T-helper 22 cell (primary cell): ENCODE results near the gene GOLGA8G.
"Not testable (repeated sequence)": the region's sequence is repeated elsewhere in the genome, so short reads cannot be mapped to it uniquely, and the experiment has no call there.

Experiments
- DNase-seq: peaks from one replicate; pipeline ENCODE4 v3.0.0-alpha.2; 2020; ENCODE audit warnings: low read depth

Gene GOLGA8G, protein sequence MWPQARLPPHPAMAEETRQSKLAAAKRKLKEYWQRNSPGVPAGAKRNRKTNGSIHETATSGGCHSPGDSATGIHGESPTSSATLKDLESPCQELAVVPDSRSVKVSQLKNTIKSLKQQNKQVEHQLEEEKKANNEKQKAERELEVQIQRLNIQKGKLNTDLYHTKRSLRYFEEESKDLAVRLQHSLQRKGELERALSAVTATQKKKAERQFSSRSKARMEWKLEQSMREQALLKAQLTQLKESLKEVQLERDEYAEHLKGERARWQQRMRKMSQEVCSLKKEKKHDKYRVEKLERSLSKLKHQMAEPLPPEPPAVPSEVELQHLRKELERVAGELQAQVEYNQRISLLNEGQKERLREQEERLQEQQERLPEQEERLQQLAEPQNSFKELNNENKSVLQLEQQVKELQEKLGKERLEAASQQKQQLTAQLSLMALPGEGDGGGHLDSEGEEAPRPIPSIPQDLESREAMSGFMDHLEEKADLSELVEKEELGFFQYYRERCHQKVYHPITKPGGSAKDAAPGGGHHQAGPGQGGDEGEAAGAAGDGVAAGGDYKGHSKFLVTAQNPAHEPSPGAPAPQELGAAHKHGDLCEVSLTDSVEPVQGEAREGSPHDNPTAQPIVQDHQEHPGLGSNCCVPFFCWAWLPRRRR

DNA sequence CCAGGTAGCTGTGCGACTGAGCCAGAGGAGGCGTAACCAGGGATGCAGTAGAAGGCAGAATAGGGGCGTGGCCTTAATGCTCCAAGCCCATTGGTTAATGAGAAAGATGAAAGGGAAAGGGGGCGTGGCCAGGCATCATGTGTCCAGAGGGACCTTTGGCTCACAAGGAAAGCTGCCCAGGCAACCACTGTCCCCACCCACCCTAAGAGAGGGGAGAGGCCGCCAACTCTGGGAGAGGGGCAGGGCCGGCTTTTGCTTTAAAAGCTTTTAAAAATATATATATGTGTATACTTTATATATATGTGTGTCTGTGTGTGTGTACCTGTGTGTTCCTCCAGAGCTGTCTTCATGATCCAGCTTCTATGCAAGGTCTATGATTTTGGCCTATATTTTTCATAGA lies at the start of gene GOLGA8G:
Gene GOLGA8G, minus strand, starts transcription at position 18 of the 400 bp plus-strand sequence. CDS start 62 bp downstream, outside the sequence.
- not testable (repeated sequence) for DNase-seq

DNA sequence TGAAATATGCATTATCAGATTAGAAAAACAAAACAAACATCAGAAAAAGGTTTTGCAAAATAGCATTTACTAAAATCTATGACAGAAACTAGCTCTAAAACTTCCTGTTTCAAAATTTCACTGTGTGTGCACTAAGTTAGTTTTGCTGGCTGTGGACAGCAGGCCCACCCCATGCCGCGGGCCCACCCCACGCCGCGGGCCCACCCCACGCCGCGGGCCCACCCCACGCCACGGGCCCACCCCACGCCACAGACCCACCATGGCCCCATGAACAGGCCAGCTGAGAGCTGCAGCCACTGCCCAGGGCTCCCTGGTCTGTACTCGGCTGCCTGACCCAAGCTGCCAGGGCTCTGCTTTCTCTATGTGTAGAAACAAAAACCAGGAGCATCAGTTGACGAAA lies 40.6 kb upstream of the GOLGA8G start:
- not testable (repeated sequence) for DNase-seq

DNA sequence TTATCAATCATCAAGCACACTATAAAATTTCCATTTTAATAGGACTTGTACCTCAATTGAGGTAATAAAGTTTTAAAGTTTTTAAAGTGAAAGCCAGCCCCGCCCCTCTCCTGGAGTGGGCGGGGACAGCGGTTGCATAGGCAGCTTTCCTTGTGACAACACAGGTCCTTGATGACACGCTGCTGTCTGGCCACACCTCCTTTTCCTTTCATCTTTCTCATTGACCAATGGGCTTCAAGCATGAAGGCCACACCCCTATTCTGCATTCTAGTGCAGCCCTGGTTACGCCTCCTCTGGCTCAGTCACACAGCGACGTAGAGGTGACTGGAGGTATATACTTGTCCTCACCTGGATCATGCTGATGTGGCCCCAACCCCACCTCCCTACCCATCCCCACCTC lies 20.5 kb upstream of the GOLGA8G start, which contains the start of gene GOLGA6L25:
Gene GOLGA6L25, plus strand, starts transcription at position 301 of the 400 bp plus-strand sequence. Its CDS starts 61 bp downstream, at position 362.
- not testable (repeated sequence) for DNase-seq

DNA sequence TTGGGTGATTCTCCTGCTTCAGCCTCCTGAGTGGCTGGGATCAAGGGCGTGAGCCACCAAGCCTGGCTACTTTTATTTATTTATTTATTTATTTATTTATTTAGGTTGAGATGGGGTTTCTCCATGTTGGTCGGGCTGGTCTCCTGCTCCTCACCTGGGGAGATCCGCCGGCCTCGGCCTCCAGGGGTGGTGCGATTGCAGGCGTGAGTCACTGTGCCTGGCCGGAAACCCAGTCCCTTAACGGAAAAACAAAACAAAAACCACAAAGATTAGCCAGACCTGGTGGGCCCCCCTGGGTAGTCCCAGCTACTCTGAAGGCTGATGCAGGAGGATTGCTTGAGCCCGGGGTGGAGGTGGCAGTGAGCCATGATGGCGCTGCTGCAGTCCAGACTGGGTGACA lies 17.6 kb downstream of the GOLGA8G start:
- DNase-seq = not testable (repeated sequence)

DNA sequence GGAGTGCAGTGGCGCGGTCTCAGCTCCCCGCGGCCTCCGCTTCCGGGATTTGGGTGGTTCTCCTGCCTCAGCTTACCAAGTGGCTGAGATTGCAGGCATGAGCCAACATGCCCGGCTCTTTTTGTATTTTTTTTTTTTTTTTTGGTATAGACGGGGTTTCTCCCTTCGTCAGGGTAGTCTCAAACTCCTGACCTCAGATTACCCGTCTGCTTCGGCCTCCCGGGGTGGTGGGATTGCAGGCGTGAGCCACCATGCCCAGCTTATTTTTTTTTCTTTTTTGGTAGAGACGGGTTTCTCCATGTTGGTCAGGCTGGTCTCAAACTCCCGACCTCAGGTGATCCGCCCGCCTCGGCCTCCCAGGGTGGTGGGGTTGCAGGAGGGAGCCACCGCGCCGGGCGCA lies 18.6 kb downstream of the GOLGA8G start:
- not testable (repeated sequence) for DNase-seq

DNA sequence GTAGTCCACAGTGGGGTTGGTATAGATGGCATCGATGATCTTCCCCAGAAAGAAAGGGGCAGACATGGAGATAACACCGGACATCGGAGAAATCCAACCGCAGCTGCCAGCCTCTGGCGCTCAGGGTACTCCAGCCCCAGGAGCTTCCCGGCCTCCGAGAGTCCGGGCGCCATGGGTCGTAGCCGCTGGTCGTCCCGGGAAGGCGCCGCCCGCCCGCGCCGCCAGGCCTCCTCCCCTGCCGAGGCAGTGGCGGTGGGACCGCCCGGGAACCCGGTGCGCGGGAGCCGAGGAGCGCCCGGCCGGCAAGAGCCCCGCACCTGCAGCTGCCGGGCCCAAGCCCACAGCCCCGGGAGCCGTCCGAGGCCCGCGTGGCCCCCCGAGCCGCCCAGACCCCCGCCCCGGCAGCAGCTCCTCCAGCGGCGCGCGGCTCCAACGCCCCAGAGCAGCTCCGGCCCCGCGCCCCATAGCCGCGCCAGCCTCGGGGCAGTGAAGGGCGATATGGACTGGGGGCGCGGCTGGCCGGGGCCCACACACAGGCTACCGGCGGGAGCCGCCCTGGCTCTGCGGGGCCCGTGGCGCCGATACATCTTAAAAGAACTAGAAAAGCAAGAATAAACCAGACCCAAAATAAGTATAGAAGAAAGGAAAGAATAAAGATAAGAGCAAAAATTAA lies 24.4 kb downstream of the GOLGA8G start:
- not testable (repeated sequence) for DNase-seq

DNA sequence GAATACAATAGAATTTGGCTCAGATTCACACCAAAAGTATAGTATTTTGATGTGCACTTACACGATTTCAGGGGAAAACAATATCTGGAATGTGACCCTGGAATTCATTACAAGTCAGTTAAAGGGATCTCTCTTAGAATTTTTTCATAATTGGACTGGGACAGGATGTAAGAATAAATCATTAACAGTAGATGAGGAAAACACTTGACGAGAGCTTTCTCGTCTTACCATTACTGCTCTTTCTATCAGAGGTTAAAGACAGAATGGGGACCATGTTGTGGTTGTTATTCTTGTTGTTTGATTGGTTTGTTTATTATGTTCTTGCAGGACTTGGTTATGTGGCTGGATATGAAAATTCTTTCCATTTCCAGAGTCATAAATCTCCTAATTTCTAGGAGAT lies 51.4 kb downstream of the GOLGA8G start:
- DNase-seq = not testable (repeated sequence)
